GM12878 (cell line): Measurements from ENCODE around the gene RPGRIP1L. TPM values are rescaled to one million over a fixed set of nuclear protein-coding genes. Genes with fewer than 3 reads are reported as not detected.

Experiments used
- ATAC-seq: fragments of 200-7000 bp; cut with Tn5 transposase; 3 replicates; pipeline ENCODE4 v1.9.1; 2020; ENCODE audit warnings: mild to moderate bottlenecking, moderate library complexity
- BruUV-seq: library from RNA; stranded (reverse); fragments of 400-500 nt; replicated peaks from 2 replicates; lab custom pipeline; 2021; lab: Mats Ljungman, UMichigan
- CTCF ChIA-PET: fragments of 300-600 bp; sonication (Branson Sonifier 250); formaldehyde crosslinking; extraction: SDS; loops from one replicate; lab custom pipeline; 2021; ENCODE audit warnings: inconsistent platforms; lab: Yijun Ruan, JAX
- POLR2A ChIA-PET: fragments of 350-600 bp; formaldehyde crosslinking; extraction: SDS; loops from one replicate; lab custom pipeline; 2021; ENCODE audit warnings: inconsistent platforms; lab: Charles Lee
- RAD21 ChIA-PET: fragments of 300-600 bp; sonication (Branson Sonifier 250); formaldehyde crosslinking; loops from one replicate; lab custom pipeline; 2023; ENCODE audit warnings: antibody characterized with exemption; ENCODE audit not compliant: unreplicated experiment; lab: Charles Lee
- SMC1A ChIA-PET: fragments of 300-600 bp; sonication (Branson Sonifier 250); formaldehyde crosslinking; loops from one replicate; lab custom pipeline; 2023; ENCODE audit not compliant: unreplicated experiment, uncharacterized antibody; lab: Charles Lee
- DNase-seq: peaks from one replicate; pipeline ENCODE4 v3.0.0-alpha.2; 2011; ENCODE audit warnings: low read depth, low spot score
- FAIRE-seq: peaks from 3 replicates; lab custom pipeline; 2011; peaks lifted over from hg19 to GRCh38; lab: Jason Lieb, UNC
- H2AFZ ChIP-seq: 2 replicates; pipeline ENCODE4 v1.6.0; 2011; ENCODE audit warnings: low read depth, low read length, control low read depth; ENCODE audit not compliant: control insufficient read depth
- H3K27ac ChIP-seq: 2 replicates; pipeline ENCODE4 v1.5.1; 2011; ENCODE audit warnings: control low read depth; ENCODE audit not compliant: control insufficient read depth, insufficient read depth
- H3K27me3 ChIP-seq, 2 experiments: replicated peaks in 1 of 2; 2 replicates each; pipeline versions ENCODE4 v1.6.0 to v1.6.1; 2011; ENCODE audit warnings: low read length in 1 of 2; ENCODE audit not compliant: control insufficient read depth in 2 of 2, insufficient read depth in 2 of 2
- H3K36me3 ChIP-seq, 2 experiments: 2 replicates each; pipeline ENCODE4 v1.5.1; 2011; ENCODE audit warnings: low read length in 1 of 2; ENCODE audit not compliant: control insufficient read depth in 2 of 2, insufficient read depth in 2 of 2
- H3K4me1 ChIP-seq: 2 replicates; pipeline ENCODE4 v1.6.1; 2011; ENCODE audit warnings: mild to moderate bottlenecking, low read length, moderate library complexity, mixed read lengths; ENCODE audit not compliant: control insufficient read depth, insufficient read depth
- H3K4me2 ChIP-seq: 2 replicates; pipeline ENCODE4 v1.6.0; 2011; ENCODE audit warnings: control low read depth; ENCODE audit not compliant: control insufficient read depth, insufficient read depth
- H3K4me3 ChIP-seq: fragments of 200-600 bp; sonication (generic); 2 replicates; pipeline ENCODE4 v1.5.1; 2016
- H3K79me2 ChIP-seq: 2 replicates; pipeline ENCODE4 v1.6.0; 2011; ENCODE audit warnings: low read length; ENCODE audit not compliant: control insufficient read depth, insufficient read depth
- H3K9ac ChIP-seq: 2 replicates; pipeline ENCODE4 v1.8.0; 2011; ENCODE audit warnings: low read length, control low read depth, mixed read lengths; ENCODE audit not compliant: control insufficient read depth, insufficient read depth
- H3K9me3 ChIP-seq: replicated peaks from 3 replicates; pipeline ENCODE4 v1.5.1; 2011; ENCODE audit warnings: mild to moderate bottlenecking, low read length; ENCODE audit not compliant: control insufficient read depth, insufficient read depth
- H4K20me1 ChIP-seq: 2 replicates; pipeline ENCODE4 v1.6.0; 2011; ENCODE audit not compliant: control insufficient read depth, insufficient read depth
- CHD1 ChIP-seq: IDR thresholded peaks from 2 replicates; pipeline ENCODE4 v1.6.1; 2012; ENCODE audit warnings: low read depth, low read length, improper control_type of control experiment
- JUNB ChIP-seq: IDR thresholded peaks from 2 replicates; pipeline ENCODE4 v1.6.1; 2016; ENCODE audit warnings: antibody characterized with exemption, mild to moderate bottlenecking
- SMAD5 ChIP-seq: IDR thresholded peaks from 2 replicates; pipeline ENCODE4 v1.6.1; 2016; ENCODE audit warnings: antibody characterized with exemption, low read depth
- SRF ChIP-seq, 2 experiments: IDR thresholded peaks; 2 replicates each; pipeline ENCODE4 v1.6.1; 2011; ENCODE audit warnings: low read depth in 2 of 2, low read length in 2 of 2, mild to moderate bottlenecking in 1 of 2, moderate library complexity in 1 of 2
- TCF3 ChIP-seq: IDR thresholded peaks from 2 replicates; pipeline ENCODE4 v1.6.1; 2012; ENCODE audit warnings: low read depth, mild to moderate bottlenecking, low read length, borderline replicate concordance; ENCODE audit not compliant: insufficient read depth
- YY1 ChIP-seq: IDR thresholded peaks from 2 replicates; pipeline ENCODE4 v1.6.1; 2011; ENCODE audit warnings: low read depth, mild to moderate bottlenecking, low read length
- ZNF622 ChIP-seq: fragments of 450-650 bp; IDR thresholded peaks from 2 replicates; pipeline ENCODE4 v1.6.1; 2017; ENCODE audit warnings: mild to moderate bottlenecking, inconsistent platforms
- ZSCAN29 ChIP-seq: fragments of 450-650 bp; IDR thresholded peaks from 2 replicates; pipeline ENCODE4 v1.6.1; 2017; ENCODE audit warnings: mild to moderate bottlenecking, moderate library complexity
- WGBS: methylation state at CpG from one replicate; pipeline ENCODE4 v1.1.6; 2016; ENCODE audit warnings: low lambda C conversion rate; ENCODE audit not compliant: insufficient replicate concordance, insufficient coverage; ENCODE audit errors: missing lambda C conversion rate; 5-methylcytosine and 5-hydroxymethylcytosine counted together
- in situ Hi-C: fragments of 300-500 bp; cut with MboI; formaldehyde crosslinking; loops from 9 replicates; pipeline ENCODE4 v1.14.3; 2018; ENCODE audit warnings: mixed read lengths
- intact Hi-C: fragments of 100-400 bp; cut with micrococcal nuclease; formaldehyde crosslinking; loops from one replicate; pipeline ENCODE4 v1.14.2; 2022; ENCODE audit not compliant: unreplicated experiment
- polyA plus RNA-seq, 11 experiments: library from polyadenylated mRNA; depleted of rRNA in 4 of 11; unstranded in 6 of 11; stranded (reverse) in 5 of 11; fragments of >200 nt; fragmentation: Nextera tagmentation in 4 of 11; fragmentation: Illumina TruSeq in 1 of 11; extraction: Ambion mirVana in 4 of 11; extraction: Trizol in 1 of 11; gene quantifications; 1 replicate in 1 of 11; 2 replicates in 10 of 11; pipeline versions ENCODE4 v1.2.1 to v1.2.3, GENCODE V29; 2011 to 2016; ENCODE audit warnings: inconsistent platforms in 2 of 11, missing spikeins in 2 of 11, low read depth in 1 of 11
- total RNA-seq, 4 experiments: library from RNA; depleted of rRNA in 3 of 4; stranded (reverse); fragments of >200 nt in 3 of 4; fragmentation: Illumina TruSeq in 1 of 4; extraction: Trizol in 1 of 4; gene quantifications; 2 replicates each; pipeline versions ENCODE4 v1.2.1 to v1.2.3, GENCODE V29; 2013 to 2021
- TF ChIP-seq, protein P1 (sequence below): IDR thresholded peaks from 2 replicates; pipeline ENCODE4 v1.6.1; 2012; ENCODE audit warnings: low read depth, low read length, improper control_type of control experiment
- TF ChIP-seq, protein P2 (sequence below): IDR thresholded peaks from 2 replicates; pipeline ENCODE4 v1.6.1; 2011; ENCODE audit warnings: low read depth, mild to moderate bottlenecking, low read length, moderate library complexity, borderline replicate concordance; ENCODE audit errors: extremely low read depth
- TF ChIP-seq, protein P3 (sequence below), 3 experiments: IDR thresholded peaks in 2 of 3; conservative IDR thresholded peaks in 1 of 3; 2 replicates each; pipeline ENCODE4 v1.5.1; 2011; ENCODE audit warnings: low read depth in 3 of 3, low read length in 3 of 3, mild to moderate bottlenecking in 3 of 3, control low read depth in 2 of 3, moderate library complexity in 2 of 3, inconsistent platforms in 1 of 3, mixed read lengths in 1 of 3; ENCODE audit not compliant: control insufficient read depth in 2 of 3, insufficient read depth in 1 of 3; ENCODE audit errors: extremely low read depth in 1 of 3

The RPGRIP1L gene
- total and polyA plus RNA-seq, 10 of the 15 experiments (the other 5 are each of a cell fraction or from before 2014, with no cell fraction given) = 3.5 to 9.6 (median 4.4) TPM

DNA sequence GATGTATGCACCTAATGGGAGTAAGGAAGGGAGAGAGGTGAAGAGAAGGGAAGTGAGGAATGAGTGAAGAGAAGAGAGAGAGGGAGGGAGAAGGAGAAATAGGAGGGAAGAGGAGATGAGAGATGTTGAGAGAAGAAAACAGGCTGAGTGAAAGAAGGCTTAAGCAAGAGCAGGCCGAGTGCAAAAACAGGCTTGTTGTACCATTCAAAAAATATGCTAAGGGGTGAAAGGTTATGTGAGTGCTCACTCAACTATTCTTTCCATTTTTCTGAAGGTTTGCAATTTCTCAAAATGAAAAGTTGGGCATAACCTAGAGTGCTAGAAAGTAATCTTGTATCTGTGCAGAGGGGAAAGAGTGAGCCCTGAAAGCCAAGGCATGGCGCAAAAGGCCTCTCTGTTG is 22.9 kb downstream of the RPGRIP1L start:
- CTCF ChIA-PET = no interaction called here

More for the DNA sequence above, 22.9 kb downstream of the RPGRIP1L start:
- FAIRE-seq (no peak), DNase-seq (no peak), ATAC-seq (no peak)
- no TSS peak for BruUV-seq
- no peaks in the 10 kb centered on the region for H3K4me1 ChIP-seq
- ChIA-PET RAD21 (no interaction called here), SMC1A (no interaction called here), POLR2A (no interaction called here)
- H4K20me1 ChIP-seq = no peaks in the 10 kb centered on the region
- H3K9ac ChIP-seq = no peak overlapping the region
- no peaks in the 10 kb centered on the region for H3K9me3 ChIP-seq
- H3K79me2 ChIP-seq = no peaks in the 10 kb centered on the region
- 94% methylated on average over 2 of the region's 2 CpGs for WGBS
- TF ChIP-seq, protein P1, sequence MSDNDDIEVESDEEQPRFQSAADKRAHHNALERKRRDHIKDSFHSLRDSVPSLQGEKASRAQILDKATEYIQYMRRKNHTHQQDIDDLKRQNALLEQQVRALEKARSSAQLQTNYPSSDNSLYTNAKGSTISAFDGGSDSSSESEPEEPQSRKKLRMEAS = no peak
- TF ChIP-seq ZSCAN29 = no peak
- TF ChIP-seq, protein P2, sequence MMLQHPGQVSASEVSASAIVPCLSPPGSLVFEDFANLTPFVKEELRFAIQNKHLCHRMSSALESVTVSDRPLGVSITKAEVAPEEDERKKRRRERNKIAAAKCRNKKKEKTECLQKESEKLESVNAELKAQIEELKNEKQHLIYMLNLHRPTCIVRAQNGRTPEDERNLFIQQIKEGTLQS = no peak
- no peak for TF ChIP-seq TCF3
- TF ChIP-seq CHD1 = no peak
- no peak for TF ChIP-seq JUNB
- TF ChIP-seq SRF (IDR thresholded peaks at IDR 0.05; ENCODE audit: low read depth in 2 of 2, low read length in 2 of 2) = no peak
- TF ChIP-seq ZNF622 = no peak
- TF ChIP-seq YY1 = no peak
- TF ChIP-seq, protein P3, sequence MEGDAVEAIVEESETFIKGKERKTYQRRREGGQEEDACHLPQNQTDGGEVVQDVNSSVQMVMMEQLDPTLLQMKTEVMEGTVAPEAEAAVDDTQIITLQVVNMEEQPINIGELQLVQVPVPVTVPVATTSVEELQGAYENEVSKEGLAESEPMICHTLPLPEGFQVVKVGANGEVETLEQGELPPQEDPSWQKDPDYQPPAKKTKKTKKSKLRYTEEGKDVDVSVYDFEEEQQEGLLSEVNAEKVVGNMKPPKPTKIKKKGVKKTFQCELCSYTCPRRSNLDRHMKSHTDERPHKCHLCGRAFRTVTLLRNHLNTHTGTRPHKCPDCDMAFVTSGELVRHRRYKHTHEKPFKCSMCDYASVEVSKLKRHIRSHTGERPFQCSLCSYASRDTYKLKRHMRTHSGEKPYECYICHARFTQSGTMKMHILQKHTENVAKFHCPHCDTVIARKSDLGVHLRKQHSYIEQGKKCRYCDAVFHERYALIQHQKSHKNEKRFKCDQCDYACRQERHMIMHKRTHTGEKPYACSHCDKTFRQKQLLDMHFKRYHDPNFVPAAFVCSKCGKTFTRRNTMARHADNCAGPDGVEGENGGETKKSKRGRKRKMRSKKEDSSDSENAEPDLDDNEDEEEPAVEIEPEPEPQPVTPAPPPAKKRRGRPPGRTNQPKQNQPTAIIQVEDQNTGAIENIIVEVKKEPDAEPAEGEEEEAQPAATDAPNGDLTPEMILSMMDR (IDR thresholded peaks at IDR 0.05 in 2 of 3, conservative IDR thresholded peaks at IDR 0.05 in 1 of 3; ENCODE audit: control insufficient read depth in 2 of 3, extremely low read depth in 1 of 3, insufficient read depth in 1 of 3, low read depth in 3 of 3, low read length in 3 of 3) = no peak
- no peak for TF ChIP-seq SMAD5
- intact Hi-C loops (no loop called here), in situ Hi-C loops (no loop called here)
- H3K4me3 ChIP-seq = no peak overlapping the region
- no peak overlapping the region for H3K27ac ChIP-seq
- H3K27me3 ChIP-seq = no peaks in the 10 kb centered on the region
- H3K36me3 ChIP-seq = no peaks in the 10 kb centered on the region
- no peak overlapping the region for H3K4me2 ChIP-seq
- H2AFZ ChIP-seq = no peak overlapping the region
